ENCODE results near the gene SLC7A7. TPM values are rescaled to one million over a fixed set of nuclear protein-coding genes. Genes with fewer than 3 reads are reported as not detected.

Gene SLC7A7
- total RNA-seq: 4.1 TPM

DNA sequence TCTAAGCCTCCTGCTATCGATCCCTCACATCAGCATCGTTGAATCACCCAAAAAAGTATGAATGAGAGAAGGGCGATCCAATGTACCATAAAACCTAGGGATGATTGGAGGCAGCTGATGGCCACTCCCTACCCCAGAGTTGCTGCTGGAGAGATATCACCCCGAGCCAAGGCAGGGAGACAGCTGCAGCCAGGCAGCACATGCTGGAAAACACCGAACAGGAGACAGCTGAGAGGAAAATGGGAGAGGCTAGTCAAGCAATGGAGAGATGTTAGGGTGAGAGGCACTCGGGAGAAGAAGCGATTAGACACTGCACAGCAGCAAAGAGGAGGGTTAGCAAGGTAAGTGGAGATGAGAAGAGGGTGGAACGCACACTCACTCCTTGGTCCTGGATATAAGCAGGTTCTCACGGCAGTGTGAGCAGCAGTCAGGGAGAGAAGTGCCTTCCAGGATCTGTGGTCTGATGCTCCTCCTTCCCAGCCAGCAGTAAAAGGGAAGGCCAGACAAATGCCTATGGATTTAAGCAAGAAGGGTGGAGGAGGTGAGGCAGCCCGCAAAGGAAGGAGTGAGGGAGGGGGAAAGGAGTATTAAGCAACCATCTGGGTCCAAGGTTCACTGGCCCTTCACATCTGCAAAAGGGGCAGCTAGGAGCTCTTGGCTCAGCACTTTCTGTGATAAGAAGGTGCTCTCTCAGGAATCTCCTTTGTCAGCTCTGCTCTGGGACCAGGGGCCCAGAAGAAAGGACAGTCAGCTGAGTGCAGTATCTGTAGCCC is at the start of gene SLC7A7:
SLC7A7 (minus strand) TSS at position 495 of the 773 bp plus-strand sequence. CDS start 2,037 bp downstream, outside the sequence.

DNA sequence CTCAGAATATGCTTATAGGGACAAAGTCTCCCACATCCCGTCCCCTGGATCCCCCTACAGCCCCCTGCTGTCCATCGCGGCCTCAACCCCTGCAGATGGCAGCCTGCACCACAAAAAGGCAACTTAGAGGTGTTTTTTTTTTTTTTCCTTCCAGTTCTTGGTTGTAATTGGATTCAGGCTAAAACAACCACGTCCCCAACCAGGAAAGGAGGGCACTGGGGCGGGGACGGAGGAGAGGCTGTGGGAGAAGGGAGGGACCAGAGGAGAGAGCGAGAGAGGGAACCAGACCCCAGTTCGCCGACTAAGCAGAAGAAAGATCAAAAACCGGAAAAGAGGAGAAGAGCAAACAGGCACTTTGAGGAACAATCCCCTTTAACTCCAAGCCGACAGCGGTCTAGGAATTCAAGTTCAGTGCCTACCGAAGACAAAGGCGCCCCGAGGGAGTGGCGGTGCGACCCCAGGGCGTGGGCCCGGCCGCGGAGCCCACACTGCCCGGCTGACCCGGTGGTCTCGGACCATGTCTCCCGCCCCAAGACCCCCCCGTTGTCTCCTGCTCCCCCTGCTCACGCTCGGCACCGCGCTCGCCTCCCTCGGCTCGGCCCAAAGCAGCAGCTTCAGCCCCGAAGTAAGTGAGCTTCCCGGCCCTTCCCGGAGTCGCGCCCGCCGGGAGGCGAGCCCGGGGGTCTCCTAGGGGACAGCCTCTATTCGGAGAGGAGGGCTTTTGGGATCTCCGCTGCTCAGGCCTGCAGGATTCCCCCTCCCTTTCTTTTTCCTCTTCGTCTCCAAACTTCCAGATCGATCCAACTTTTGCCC is 21.3 kb upstream of the SLC7A7 start, which contains the start of gene MMP14:
MMP14 (plus strand) TSS at position 285 of the 813 bp plus-strand sequence; CDS start at position 518, 233 bp downstream.

DNA sequence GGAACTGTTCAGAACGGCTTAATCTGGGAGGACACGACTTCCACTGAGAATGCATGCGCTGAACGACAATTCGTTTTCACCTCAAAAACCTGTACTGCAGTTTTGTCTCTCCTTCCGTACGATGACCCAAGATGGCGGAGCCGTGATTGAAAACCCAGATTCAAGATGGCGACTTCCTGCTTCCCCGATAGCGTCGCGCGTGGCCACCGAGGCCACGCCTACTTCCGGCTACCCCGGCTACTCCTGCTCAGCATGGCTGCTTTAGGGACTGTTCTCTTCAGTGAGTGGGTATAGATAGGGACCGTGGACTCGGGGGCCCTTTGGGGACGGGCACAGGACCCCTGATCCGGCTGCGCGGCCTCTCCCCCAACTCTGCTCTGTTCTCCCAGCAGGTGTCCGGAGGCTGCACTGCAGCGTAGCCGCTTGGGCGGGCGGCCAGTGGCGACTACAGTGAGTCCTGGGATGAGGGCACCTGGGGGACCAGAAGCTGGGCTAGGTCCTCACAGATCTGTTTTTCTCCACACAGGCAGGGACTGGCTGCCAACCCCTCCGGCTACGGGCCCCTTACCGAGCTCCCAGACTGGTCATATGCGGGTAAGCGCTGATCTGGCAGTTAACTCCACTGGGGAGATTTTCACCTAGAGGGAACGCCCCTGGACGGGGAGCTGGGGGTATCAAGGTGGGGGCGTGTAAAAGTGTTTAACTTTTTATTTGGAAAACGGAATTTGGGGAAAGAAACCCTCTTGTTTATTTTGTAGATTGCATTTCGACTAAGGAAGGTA is 14.6 kb upstream of the SLC7A7 start, which contains the start of gene MRPL52:
MRPL52 (plus strand) TSS at position 227 of the 782 bp plus-strand sequence; CDS start at position 253, 26 bp downstream.

DNA sequence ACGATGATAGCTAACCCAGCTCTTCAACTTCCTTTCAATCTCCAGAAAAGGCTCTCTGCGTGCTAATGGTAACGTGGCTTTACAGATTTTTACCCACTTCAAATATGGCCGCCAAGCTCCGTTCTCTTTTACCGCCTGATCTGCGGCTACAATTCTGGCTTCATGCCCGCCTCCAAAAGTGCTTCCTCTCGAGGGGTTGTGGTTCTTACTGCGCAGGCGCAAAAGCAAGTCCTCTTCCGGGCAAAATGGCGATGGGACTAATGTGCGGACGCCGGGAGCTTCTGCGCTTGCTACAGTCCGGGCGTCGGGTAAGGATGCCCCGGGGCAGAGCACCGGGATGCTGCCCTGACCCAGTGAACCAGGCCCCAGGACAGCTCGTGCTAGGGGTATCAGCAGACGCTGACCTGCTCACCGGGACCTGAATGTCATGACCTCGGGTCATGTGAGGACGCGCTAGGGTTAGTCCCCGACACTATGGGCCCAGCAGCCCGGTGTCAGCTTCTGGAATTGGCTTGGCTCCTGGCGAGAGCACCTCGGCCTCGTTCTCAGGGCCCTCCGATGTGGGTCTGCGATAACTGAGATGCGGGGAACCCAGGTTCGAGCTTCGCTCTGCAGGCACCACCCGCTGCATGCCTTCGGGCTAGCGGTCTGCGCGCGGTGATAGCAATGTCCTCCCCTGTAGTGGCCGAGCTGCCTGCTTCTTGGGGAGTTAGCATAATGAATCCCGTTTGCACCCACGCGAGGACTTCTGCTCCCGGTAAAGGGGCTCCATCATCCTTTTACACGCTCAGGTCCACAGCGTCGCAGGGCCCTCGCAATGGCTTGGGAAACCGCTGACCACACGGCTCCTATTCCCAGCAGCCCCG is 48.5 kb downstream of the SLC7A7 start, which contains the start of gene OXA1L:
OXA1L (plus strand) TSS at position 232 of the 866 bp plus-strand sequence; CDS start at position 246, 14 bp downstream.

Other genes with a start within 250 kb of the SLC7A7 start
- 184 TPM for gene DAD1, start 226.2 kb downstream of the SLC7A7 start, total RNA-seq
- 24.5 TPM for gene ABHD4, start 217.1 kb downstream of the SLC7A7 start, total RNA-seq
- gene OR6J1, start 171.1 kb downstream of the SLC7A7 start, total RNA-seq: not detected
- 54.7 TPM for gene OXA1L, start 48.7 kb downstream of the SLC7A7 start, total RNA-seq
- 36.0 TPM for gene MRPL52, start 14.5 kb upstream of the SLC7A7 start, total RNA-seq
- 148 TPM for gene MMP14, start 21.1 kb upstream of the SLC7A7 start, total RNA-seq
- gene LRP10, start 56.3 kb upstream of the SLC7A7 start, total RNA-seq: 35.1 TPM
- 2.0 TPM for gene REM2, start 67.8 kb upstream of the SLC7A7 start, total RNA-seq
- gene RBM23, start 103.7 kb upstream of the SLC7A7 start, total RNA-seq: 648 TPM
- gene PRMT5, start 113.9 kb upstream of the SLC7A7 start, total RNA-seq: 56.5 TPM
- 41.9 TPM for gene HAUS4, start 141.7 kb upstream of the SLC7A7 start, total RNA-seq
- 32.0 TPM for gene AJUBA, start 167.1 kb upstream of the SLC7A7 start, total RNA-seq
- gene C14orf93, start 194.7 kb upstream of the SLC7A7 start, total RNA-seq: 14.9 TPM
- gene PSMB5, start 219.5 kb upstream of the SLC7A7 start, total RNA-seq: 137 TPM
- not detected for gene PSMB11, start 226.8 kb upstream of the SLC7A7 start, total RNA-seq
- 17.0 TPM for gene CDH24, start 242.1 kb upstream of the SLC7A7 start, total RNA-seq

Measured in camera-type eye (tissue), 1 donor.